ENCODE data around the gene NFE2L3.
A peak's percentile ranks its signal among the peaks of the same experiment; 100 is the strongest.
"Not testable (repeated sequence)": the region's sequence is repeated elsewhere in the genome, so short reads cannot be mapped to it uniquely, and the experiment has no call there.

Gene NFE2L3

GRCh38 chr7:26169271-26169670 lies 17.3 kb downstream of the NFE2L3 start:
- Mint-ChIP-seq H3K36me3 (ENCODE audit: low read depth) (peaks cover 14% of the 10 kb centered on the region), H3K4me3 (no peak overlapping the region), H3K4me1 (no peaks in the 10 kb centered on the region), H3K9me3 (peaks cover 9% of the 10 kb centered on the region), H3K27ac (no peak overlapping the region), H3K27me3 (ENCODE audit: low read depth) (peaks cover 8% of the 10 kb centered on the region)
- TF ChIP-seq, protein P1, sequence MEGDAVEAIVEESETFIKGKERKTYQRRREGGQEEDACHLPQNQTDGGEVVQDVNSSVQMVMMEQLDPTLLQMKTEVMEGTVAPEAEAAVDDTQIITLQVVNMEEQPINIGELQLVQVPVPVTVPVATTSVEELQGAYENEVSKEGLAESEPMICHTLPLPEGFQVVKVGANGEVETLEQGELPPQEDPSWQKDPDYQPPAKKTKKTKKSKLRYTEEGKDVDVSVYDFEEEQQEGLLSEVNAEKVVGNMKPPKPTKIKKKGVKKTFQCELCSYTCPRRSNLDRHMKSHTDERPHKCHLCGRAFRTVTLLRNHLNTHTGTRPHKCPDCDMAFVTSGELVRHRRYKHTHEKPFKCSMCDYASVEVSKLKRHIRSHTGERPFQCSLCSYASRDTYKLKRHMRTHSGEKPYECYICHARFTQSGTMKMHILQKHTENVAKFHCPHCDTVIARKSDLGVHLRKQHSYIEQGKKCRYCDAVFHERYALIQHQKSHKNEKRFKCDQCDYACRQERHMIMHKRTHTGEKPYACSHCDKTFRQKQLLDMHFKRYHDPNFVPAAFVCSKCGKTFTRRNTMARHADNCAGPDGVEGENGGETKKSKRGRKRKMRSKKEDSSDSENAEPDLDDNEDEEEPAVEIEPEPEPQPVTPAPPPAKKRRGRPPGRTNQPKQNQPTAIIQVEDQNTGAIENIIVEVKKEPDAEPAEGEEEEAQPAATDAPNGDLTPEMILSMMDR (IDR thresholded peaks at IDR 0.05; ENCODE audit: unreplicated experiment in 3 of 3) = no peak

GRCh38 chr7:26170663-26171062 lies 18.7 kb downstream of the NFE2L3 start:
- Mint-ChIP-seq H3K27me3 (ENCODE audit: low read depth) (peaks cover 10% of the 10 kb centered on the region), H3K9me3 (peaks cover 9% of the 10 kb centered on the region), H3K4me3 (no peak overlapping the region), H3K4me1 (no peaks in the 10 kb centered on the region), H3K36me3 (ENCODE audit: low read depth) (peaks cover 19% of the 10 kb centered on the region), H3K27ac (no peak overlapping the region)
- TF ChIP-seq, protein P1 (IDR thresholded peaks at IDR 0.05; ENCODE audit: unreplicated experiment in 3 of 3) = no peak

GRCh38 chr7:26171601-26172000 lies 19.6 kb downstream of the NFE2L3 start:
- Mint-ChIP-seq H3K27me3 (ENCODE audit: low read depth) (peaks cover 10% of the 10 kb centered on the region), H3K36me3 (ENCODE audit: low read depth) (peaks cover 22% of the 10 kb centered on the region), H3K4me3 (no peak overlapping the region), H3K27ac (no peak overlapping the region), H3K9me3 (peaks cover 9% of the 10 kb centered on the region), H3K4me1 (no peaks in the 10 kb centered on the region)
- TF ChIP-seq, protein P1 (IDR thresholded peaks at IDR 0.05; ENCODE audit: unreplicated experiment in 3 of 3) = no peak

- H3K27ac Mint-ChIP-seq = no peak overlapping the region
- TF ChIP-seq, protein P1 (IDR thresholded peaks at IDR 0.05; ENCODE audit: unreplicated experiment in 3 of 3) = no peak
- peaks cover 9% of the 10 kb centered on the region for H3K9me3 Mint-ChIP-seq
- H3K27me3 Mint-ChIP-seq (ENCODE audit: low read depth) = peaks cover 10% of the 10 kb centered on the region
- H3K4me1 Mint-ChIP-seq = no peaks in the 10 kb centered on the region
- no peak overlapping the region for H3K4me3 Mint-ChIP-seq
- H3K36me3 Mint-ChIP-seq (ENCODE audit: low read depth) = peaks cover 23% of the 10 kb centered on the region
These were observed 20.1 kb downstream of the NFE2L3 start for GRCh38 chr7:26172048-26172447.

DNA sequence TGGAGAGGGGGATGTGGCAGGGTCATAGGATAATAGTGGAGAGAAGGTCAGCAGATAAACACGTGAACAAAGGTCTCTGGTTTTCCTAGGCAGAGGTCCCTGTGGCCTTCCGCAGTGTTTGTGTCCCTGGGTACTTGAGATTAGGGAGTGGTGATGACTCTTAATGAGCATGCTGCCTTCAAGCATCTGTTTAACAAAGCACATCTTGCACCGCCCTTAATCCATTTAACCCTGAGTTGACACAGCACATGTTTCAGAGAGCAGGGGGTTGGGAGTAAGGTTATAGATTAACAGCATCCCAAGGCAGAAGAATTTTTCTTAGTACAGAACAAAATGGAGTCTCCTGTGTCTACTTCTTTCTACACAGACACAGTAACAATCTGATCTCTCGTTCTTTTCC lies 23.9 kb downstream of the NFE2L3 start:
- Mint-ChIP-seq H3K27ac (peak overlapping the region in 1 of 3 experiments; percentile 77), H3K36me3 (ENCODE audit: low read depth) (peaks cover 31% of the 10 kb centered on the region), H3K9me3 (peaks cover 12% of the 10 kb centered on the region)
- H3K4me3 Mint-ChIP-seq; H3K4me1 Mint-ChIP-seq; H3K27me3 Mint-ChIP-seq (ENCODE audit: low read depth): not testable (repeated sequence)

DNA sequence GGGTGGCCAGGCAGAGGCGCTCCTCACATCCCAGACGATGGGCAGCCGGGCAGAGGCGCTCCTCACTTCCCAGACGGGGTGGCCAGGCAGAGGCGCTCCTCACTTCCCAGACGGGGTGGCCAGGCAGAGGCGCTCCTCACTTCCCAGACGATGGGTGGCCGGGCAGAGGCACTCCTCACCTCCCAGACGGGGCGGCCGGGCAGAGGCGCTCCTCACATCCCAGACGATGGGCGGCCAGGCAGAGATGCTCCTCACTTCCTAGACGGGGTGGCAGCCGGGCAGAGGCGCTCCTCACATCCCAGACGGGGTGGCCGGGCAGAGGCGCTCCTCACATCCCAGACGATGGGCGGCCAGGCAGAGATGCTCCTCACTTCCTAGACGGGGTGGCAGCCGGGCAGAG lies 24.7 kb downstream of the NFE2L3 start:
- H3K9me3 Mint-ChIP-seq = peaks cover 12% of the 10 kb centered on the region
- H3K27ac Mint-ChIP-seq; H3K4me3 Mint-ChIP-seq; H3K27me3 Mint-ChIP-seq (ENCODE audit: low read depth); H3K4me1 Mint-ChIP-seq: not testable (repeated sequence)
- H3K36me3 Mint-ChIP-seq (ENCODE audit: low read depth) = peaks cover 28% of the 10 kb centered on the region

GRCh38 chr7:26177269-26177668 lies 25.3 kb downstream of the NFE2L3 start:
- peaks cover 10% of the 10 kb centered on the region for H3K9me3 Mint-ChIP-seq
- H3K27ac Mint-ChIP-seq; H3K27me3 Mint-ChIP-seq (ENCODE audit: low read depth); H3K4me3 Mint-ChIP-seq; H3K4me1 Mint-ChIP-seq: not testable (repeated sequence)
- H3K36me3 Mint-ChIP-seq (ENCODE audit: low read depth) = peaks cover 26% of the 10 kb centered on the region
